HG02943 (cell line): ENCODE results near the gene THAP12.

Experiments
- ATAC-seq: cut with Tn5 transposase; IDR thresholded peaks from one replicate; pipeline ENCODE4 v1.9.1; 2021; ENCODE audit warnings: mild to moderate bottlenecking, low read depth, moderate library complexity; ENCODE audit not compliant: unreplicated experiment

THAP12 gene

GRCh38 chr11:76307978-76308747 is 72.8 kb downstream of the THAP12 start:
- no peak for ATAC-seq

DNA sequence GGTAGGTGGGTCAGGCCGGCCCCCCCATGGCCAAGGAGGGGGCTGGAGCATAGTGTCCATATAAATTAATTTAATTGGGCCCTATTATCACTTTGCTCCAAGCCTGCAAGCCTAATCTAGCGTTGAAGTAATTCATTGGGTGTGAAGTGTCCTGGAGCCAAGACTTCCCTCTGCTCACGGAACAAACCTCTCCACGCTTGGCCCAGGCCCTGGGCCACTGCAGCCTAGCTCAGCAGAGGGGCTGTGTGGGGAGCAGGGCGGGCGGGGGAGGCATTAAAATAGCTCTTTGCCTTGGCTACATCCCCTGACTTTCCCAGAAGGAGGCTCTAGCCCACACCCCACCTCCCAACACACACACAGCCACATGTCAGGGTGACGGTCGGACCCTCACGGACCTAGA is 73.5 kb downstream of the THAP12 start:
- no peak for ATAC-seq

GRCh38 chr11:76303399-76303798 is 77.5 kb downstream of the THAP12 start:
- ATAC-seq = no peak

DNA sequence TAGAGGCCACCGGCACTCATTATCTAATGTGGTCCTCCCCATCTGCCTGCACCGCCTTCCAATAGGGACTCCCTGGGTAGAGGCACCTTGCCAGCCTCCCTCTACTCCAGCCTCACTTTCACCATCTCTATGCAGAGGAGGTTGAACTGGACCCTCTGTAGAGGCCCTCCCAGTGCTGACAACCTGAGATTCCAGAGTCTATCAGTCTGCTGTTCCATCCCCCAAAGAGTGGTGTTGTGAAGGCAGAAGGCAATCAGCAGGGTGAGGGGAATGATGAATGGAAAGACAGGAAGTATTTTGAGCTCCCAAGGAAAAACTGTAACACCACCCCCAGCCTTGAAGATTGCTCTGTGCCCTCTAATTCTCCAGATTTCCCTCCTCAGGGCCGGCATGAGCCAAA is 77.9 kb downstream of the THAP12 start:
- ATAC-seq = no peak
